ENCODE measurements around the gene APOC4. TPM values are rescaled to one million over a fixed set of nuclear protein-coding genes. Genes with fewer than 3 reads are reported as not detected.

APOC4 gene
- polyA plus RNA-seq, 1 of the 3 experiments (the other 2 are of a cell fraction), result not detected

GRCh38 chr19:44893332-44894051 is 48.5 kb upstream of the APOC4 start:
- 81% methylated on average over 11 of the region's 18 CpGs for WGBS (ENCODE audit: low lambda C conversion rate)

GRCh38 chr19:44894052-44894400 is 48.0 kb upstream of the APOC4 start:
- WGBS (ENCODE audit: low lambda C conversion rate), result 97% methylated on average over 6 of the region's 6 CpGs
- H4K20me1 ChIP-seq (ENCODE audit: insufficient read depth), result no peaks in the 10 kb centered on the region

More at GRCh38 chr19:44893332-44894051, 48.5 kb upstream of the APOC4 start:
- Histone ChIP-seq H4K20me1 (ENCODE audit: insufficient read depth) (no peaks in the 10 kb centered on the region), H3K9me2 (no peaks in the 10 kb centered on the region), H3K27me3 (ENCODE audit: insufficient read depth) (no peaks in the 10 kb centered on the region), H3K9me3 (no peaks in the 10 kb centered on the region), H3K9ac (no peak overlapping the region), H3K4me3 (ENCODE audit: low read depth in 2 of 2, low read length in 1 of 2) (no peak overlapping the region), H3K27ac (ENCODE audit: low read depth in 2 of 2, low read length in 1 of 2) (no peak overlapping the region), H3K79me2 (ENCODE audit: insufficient read depth) (peaks cover 56% of the 10 kb centered on the region), H2AFZ (ENCODE audit: low read depth) (no peak overlapping the region), H3K4me1 (ENCODE audit: control insufficient read depth in 1 of 2, insufficient read depth in 2 of 2, low read depth in 1 of 2, low read length in 1 of 2) (peaks cover 8 to 21% of the 10 kb centered on the region in 2 experiments; a peak in 2 of 4 replicates), H3K36me3 (replicated peaks in 1 of 2; ENCODE audit: control insufficient read depth in 1 of 2, insufficient read depth in 2 of 2, low read length in 1 of 2) (peaks cover 25 to 47% of the 10 kb centered on the region in 2 experiments), H3F3A (replicated peaks; ENCODE audit: insufficient read depth) (peaks cover 17% of the 10 kb centered on the region), H3K4me2 (no peak overlapping the region)
- ChIA-PET CTCF (interaction anchor here (2.1 kb wide), 1 partner anchor 10 kb away, joined by 16 read pairs; no protein-coding TSS in a partner anchor), POLR2A (interaction anchor here (1.2 kb wide), 1 partner anchor 10 kb away, joined by 3 read pairs; no protein-coding TSS in a partner anchor)
- DNase-seq, result no peak
- TF ChIP-seq ZBTB33 (IDR thresholded peaks at IDR 0.05; ENCODE audit: borderline replicate concordance, low read depth) (no peak), ELF1 (IDR thresholded peaks at IDR 0.05) (no peak), TAF1 (IDR thresholded peaks at IDR 0.05; ENCODE audit: borderline replicate concordance, low read depth, low read length) (no peak), USF2 (IDR thresholded peaks at IDR 0.05; ENCODE audit: borderline replicate concordance, low read depth, low read length) (no peak), RXRA (IDR thresholded peaks at IDR 0.05; ENCODE audit: borderline replicate concordance, low read depth) (no peak), USF1 (IDR thresholded peaks at IDR 0.05; ENCODE audit: borderline replicate concordance, low read depth) (no peak), GABPA (IDR thresholded peaks at IDR 0.05; ENCODE audit: low read depth) (no peak), POLR2AphosphoS5 (IDR thresholded peaks at IDR 0.05; ENCODE audit: low read depth, low read length) (no peak), RCOR1 (IDR thresholded peaks at IDR 0.05; ENCODE audit: low read length) (no peak), JUND (IDR thresholded peaks at IDR 0.05) (no peak)

More at GRCh38 chr19:44894052-44894400, 48.0 kb upstream of the APOC4 start:
- Histone ChIP-seq H3K27me3 (ENCODE audit: insufficient read depth) (no peaks in the 10 kb centered on the region), H3K9ac (no peak overlapping the region), H3K4me2 (no peak overlapping the region), H3K4me1 (ENCODE audit: control insufficient read depth in 1 of 2, insufficient read depth in 2 of 2, low read depth in 1 of 2, low read length in 1 of 2) (peaks cover 8 to 21% of the 10 kb centered on the region in 2 experiments; a peak in 2 of 4 replicates), H3K27ac (ENCODE audit: low read depth in 2 of 2, low read length in 1 of 2) (no peak overlapping the region), H3F3A (replicated peaks; ENCODE audit: insufficient read depth) (peaks cover 12% of the 10 kb centered on the region), H3K9me2 (no peaks in the 10 kb centered on the region), H3K79me2 (ENCODE audit: insufficient read depth) (peaks cover 56% of the 10 kb centered on the region), H3K9me3 (no peaks in the 10 kb centered on the region), H3K4me3 (ENCODE audit: low read depth in 2 of 2, low read length in 1 of 2) (no peak overlapping the region), H2AFZ (ENCODE audit: low read depth) (no peak overlapping the region), H3K36me3 (replicated peaks in 1 of 2; ENCODE audit: control insufficient read depth in 1 of 2, insufficient read depth in 2 of 2, low read length in 1 of 2) (peaks cover 26 to 47% of the 10 kb centered on the region in 2 experiments)
- DNase-seq, result no peak
- ChIA-PET POLR2A (no interaction called here), CTCF (interaction anchor here (1.0 kb wide), 1 partner anchor 58 kb away, joined by 5 read pairs; no protein-coding TSS in a partner anchor)
- no peak for TF ChIP-seq NRF1 (IDR thresholded peaks at IDR 0.05; ENCODE audit: low read depth, low read length)
- no peak for TF ChIP-seq USF1 (IDR thresholded peaks at IDR 0.05; ENCODE audit: borderline replicate concordance, low read depth)
- TF ChIP-seq GABPA (IDR thresholded peaks at IDR 0.05; ENCODE audit: low read depth), result no peak
- no peak for TF ChIP-seq IRF3 (IDR thresholded peaks at IDR 0.05; ENCODE audit: low read depth, low read length)
- no peak for TF ChIP-seq RCOR1 (IDR thresholded peaks at IDR 0.05; ENCODE audit: low read length)
- TF ChIP-seq USF2 (IDR thresholded peaks at IDR 0.05; ENCODE audit: borderline replicate concordance, low read depth, low read length), result no peak
- TF ChIP-seq MAX (IDR thresholded peaks at IDR 0.05; ENCODE audit: low read depth), result no peak
- no peak for TF ChIP-seq NFIC (IDR thresholded peaks at IDR 0.05; ENCODE audit: borderline replicate concordance)

Data from SK-N-SH (cell line).